Measurements from ENCODE around the gene LYPD1.

The LYPD1 gene

DNA sequence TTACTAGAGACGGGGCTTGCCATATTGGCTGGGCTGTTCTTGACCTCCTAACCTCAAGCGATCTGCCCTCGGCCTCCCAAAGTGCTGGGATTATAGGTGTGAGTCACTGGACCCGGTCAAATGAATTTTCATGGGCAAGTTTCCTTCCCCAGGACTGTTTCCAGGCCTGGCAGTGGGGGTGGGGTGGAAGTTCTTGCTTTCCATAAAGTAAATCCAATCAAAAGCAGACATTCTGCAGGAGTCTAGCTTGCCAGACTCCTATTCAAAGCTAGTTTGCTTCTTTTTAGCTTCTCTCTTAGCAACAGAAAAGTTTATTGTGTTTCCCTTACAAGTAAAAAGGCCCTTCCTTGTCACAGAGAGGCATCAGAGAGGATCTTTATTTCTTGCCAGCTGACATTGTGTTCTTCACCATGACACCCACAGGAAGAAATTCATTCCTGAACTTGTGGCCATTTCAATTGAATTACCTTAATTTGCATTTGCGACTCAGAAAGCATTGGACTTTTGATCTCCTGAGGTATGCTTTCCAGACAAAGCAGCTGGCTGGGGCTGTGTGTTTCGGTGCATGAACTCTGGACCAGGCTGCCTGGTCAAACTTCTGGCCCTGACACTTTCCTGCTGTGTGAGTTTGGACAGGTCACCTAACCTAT is 37.9 kb downstream of the LYPD1 start:
- no peak for DNase-seq

DNA sequence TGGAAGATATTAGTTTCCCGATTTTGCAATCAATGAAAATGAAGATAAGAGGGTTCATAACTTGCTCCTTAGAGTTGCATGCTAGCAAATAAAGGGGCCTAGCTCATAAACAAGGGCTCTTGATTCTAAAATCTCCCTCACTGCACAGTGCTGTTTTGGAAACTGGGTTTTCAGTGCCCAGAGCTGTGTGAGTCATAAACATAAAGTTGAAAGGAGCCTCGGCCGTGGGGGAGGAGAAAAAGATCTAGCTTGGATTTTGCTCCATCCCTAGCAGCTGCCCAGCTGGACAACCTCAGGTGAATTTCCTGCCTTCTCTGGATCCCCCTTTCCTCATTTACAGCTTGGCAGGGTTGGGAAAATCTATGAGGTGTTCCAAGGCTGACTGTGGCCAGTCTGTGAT is 42.5 kb downstream of the LYPD1 start:
- no peak for DNase-seq

DNA sequence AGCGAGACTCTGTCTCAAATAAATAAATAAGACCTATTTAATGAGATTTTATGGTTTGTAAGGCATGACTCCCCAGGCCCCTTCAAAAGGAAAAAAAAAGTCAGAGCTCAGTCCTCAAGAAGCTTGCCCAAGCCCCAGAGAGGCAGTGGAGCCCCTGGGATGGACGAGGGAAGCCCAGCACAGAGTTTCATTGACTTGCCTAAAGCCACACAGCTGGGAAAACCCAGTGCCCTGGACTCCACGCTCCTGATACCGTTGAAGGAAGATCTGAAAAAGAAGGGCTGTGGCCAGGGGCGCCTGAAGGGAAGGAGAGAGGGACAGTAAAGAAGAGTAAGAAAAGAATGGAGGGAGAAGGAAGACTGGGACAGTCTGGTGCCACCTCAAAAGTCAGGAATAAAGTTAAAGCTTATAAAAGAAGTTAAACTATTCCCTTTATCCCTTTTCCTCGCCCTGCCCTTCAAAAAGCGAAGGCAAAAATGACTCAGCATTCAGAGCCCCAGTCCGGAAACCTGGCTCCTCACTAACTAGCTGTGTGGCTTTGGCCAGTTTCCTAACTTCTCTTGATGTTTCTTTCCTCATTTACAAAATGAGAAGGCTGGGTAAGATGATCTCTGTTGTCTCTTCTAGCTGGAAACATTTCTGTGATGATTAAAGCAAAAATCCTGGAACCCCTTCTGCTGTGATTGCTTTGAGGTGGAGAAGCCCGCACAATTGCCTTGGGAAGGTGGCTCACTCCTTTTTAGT is 46.7 kb downstream of the LYPD1 start:
- DNase-seq = no peak

- DNase-seq = no peak
These were observed 48.7 kb downstream of the LYPD1 start for GRCh38 chr2:132621131-132621875.

GRCh38 chr2:132620115-132620514 is 49.9 kb downstream of the LYPD1 start:
- DNase-seq = no peak

DNA sequence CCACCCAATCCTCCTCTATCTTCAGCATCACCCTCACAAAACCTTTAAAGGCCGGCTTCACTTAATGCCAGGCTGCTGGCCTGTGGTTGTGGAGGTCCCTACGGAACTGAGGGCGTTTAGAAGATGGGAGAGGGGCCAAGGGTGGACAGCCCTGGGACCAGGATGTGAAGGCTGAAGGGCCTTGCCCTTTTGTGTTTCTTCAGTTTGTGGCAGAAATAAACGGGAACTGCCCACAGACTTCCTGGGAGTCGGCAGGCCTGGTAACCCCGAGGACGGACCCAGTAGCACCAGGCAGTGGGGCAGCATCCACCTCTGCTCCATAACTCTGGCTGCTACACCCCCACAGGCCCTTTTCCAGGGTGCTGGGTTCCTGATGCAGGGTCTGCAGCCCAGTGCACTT is 51.3 kb downstream of the LYPD1 start:
- no peak for DNase-seq

GRCh38 chr2:132617989-132618388 is 52.0 kb downstream of the LYPD1 start:
- DNase-seq = no peak

DNA sequence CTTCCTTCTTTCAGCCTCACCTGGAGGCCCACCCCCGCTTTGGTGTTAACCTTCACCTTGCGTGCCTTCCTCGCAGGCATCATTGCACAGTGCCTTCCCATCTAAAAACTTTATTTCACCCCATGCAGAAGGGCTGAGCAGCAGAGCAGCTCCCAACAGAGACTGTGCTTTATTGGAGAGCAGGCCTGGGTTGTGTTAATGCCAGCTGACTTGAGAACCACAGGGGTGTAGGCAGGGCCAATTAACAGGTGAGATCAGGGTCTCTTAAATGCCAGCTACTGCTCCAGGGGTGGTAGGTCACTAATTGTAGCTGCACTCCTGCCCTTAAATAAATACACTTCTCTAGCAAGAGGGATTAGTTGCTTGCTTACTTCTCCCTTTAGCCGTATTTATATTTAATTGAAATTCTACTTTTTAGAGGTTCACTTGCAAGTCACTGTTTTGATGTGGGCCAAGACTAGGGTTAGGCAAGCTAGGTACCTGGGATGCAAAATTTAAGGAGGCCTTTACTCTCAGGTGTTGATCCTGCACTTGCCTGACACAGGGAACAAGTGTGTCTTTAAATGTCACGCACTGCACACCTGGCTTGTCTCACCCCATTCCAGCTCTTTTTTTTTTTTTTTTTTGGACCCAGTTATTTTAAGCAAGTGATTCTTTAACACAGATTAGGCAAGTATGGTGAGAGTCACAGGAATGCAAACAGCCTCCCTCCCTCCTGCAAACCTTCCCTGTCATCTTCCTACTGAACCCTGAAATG is 54.5 kb downstream of the LYPD1 start:
- DNase-seq = no peak

DNA sequence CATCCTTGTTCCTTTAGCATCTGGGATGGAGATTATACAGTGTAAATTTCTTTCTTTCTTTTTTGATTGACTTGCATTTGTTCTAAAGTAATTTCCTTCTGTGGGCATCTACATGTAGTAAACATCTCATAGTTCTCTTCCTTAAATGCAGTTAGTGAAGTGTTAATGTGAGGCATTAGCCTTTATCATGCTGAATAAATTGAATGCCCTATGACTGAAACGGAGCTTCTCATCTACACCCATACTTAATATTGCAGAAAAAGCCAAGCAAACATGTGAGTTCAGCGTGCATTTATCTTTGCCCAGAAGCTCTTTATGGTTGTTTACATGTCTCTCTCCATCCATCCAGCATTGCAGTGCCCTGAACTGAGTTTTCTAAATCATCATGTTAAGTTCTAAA is 58.3 kb downstream of the LYPD1 start:
- DNase-seq = no peak

GRCh38 chr2:132609101-132609890 is 60.7 kb downstream of the LYPD1 start:
- DNase-seq = no peak

GRCh38 chr2:132608311-132608710 is 61.7 kb downstream of the LYPD1 start:
- DNase-seq = no peak

GRCh38 chr2:132607426-132608090 is 62.4 kb downstream of the LYPD1 start:
- DNase-seq = no peak

GRCh38 chr2:132606649-132607048 is 63.4 kb downstream of the LYPD1 start:
- no peak for DNase-seq

GRCh38 chr2:132605236-132606180 is 64.5 kb downstream of the LYPD1 start:
- DNase-seq = no peak

DNA sequence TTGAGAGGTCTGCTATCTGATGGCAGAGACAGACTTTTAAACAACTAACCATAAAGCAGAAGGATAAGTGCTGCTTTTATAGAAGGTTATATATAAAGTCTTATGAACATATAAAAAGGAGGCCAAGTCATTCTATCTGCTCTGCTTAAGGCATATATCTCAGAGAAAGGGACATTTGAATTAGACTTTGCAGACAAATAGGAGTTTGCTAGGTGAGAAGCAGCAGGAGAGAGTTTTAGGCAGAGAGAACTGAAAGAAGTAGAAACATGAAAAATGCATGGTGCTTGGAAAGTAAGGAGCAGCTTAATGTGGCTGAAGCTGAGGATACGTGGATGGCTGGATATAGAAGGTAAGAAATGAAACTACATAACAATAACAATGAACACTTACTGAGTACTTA is 65.4 kb downstream of the LYPD1 start:
- no peak for DNase-seq

DNA sequence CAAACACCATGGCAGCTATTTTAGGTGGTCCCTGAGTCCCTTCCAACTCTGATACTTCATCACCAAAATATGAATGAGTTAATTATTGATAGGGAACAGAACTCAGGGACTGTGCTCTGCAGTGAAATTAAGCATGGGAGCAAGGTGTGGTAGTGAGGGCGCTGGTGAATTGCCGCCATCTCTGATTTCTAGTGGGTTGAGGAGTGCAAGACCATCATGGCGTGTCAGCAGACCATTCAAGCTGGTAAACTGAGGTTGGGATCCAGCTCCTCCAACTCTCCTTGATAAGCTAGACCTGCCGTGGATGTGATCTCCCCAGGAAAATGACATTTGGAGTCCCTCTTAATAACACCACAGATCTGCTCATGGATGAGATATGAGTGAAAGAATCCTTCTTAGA is 70.4 kb downstream of the LYPD1 start:
- DNase-seq = no peak

DNA sequence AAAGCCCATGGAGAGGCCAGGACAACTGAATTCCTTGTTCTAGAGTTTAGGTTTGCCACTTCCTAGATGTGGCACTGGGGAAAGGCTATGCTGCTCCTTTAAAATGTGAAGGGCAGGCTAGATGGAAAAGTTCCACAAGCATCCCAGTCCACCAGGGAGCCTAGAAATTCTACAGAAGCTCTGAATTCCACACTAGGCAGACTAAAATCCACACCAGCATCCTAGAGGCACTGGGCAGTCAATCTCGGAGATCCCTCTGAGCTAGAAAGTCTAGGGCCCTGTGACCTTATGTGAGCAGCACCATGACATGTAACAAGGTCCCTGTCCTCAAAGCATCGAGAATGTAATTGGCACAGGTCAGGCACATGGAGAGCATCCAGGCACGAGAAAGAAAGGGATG is 71.5 kb downstream of the LYPD1 start:
- no peak for DNase-seq

GRCh38 chr2:132597831-132598230 is 72.2 kb downstream of the LYPD1 start:
- no peak for DNase-seq

DNA sequence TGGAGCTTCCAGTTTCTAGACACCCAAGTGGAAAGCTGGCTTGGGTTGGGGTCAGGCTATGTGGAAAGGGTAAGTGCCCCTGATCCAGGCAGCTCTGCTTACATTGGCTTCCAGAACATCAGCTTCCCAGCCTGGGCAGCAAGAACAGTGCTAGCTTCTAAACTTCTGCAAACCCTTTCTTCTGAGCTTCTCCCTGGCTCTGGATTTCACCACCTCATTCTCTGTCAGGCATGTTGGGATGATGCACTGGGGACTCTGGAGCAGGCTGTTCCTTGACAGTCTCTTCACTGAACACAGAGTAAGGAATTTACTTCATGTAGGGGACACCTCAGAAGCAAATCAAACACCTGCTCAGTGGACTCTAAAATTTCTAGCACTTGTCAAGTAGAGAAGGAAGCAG is 72.8 kb downstream of the LYPD1 start:
- no peak for DNase-seq

- DNase-seq = no peak
These were observed 74.3 kb downstream of the LYPD1 start for GRCh38 chr2:132595693-132596092.

DNA sequence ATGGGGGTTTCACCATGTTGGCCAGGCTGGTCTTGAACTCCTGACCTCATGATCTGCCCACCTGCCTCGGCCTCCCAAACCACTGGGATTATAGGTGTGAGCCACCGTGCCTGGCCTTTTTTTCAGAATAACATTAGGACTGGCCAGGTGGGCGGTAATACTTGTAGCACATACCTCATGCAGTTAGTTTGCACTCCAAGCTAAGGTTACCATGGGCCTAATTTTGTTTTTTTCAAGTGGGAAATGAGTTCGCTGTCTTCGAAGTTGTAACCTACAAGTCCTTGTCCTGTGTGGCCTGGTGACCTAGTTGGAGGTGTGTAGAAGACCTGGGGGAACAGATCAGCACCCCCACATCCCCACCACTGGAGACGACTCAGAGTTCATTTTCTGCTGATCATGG is 74.8 kb downstream of the LYPD1 start:
- DNase-seq = no peak
